Suppressor macrophage treated with lipopolysaccharide for 1 hour (primary cell): ENCODE results near the gene ZNF821.
A peak's percentile ranks its signal among the peaks of the same experiment; 100 is the strongest.
"Not testable (repeated sequence)": the region's sequence is repeated elsewhere in the genome, so short reads cannot be mapped to it uniquely, and the experiment has no call there.

ENCODE experiments used
- DNase-seq, 3 donors: peaks; one replicate each; pipeline ENCODE4 v3.0.0-alpha.2; 2020 to 2022

The ZNF821 gene

DNA sequence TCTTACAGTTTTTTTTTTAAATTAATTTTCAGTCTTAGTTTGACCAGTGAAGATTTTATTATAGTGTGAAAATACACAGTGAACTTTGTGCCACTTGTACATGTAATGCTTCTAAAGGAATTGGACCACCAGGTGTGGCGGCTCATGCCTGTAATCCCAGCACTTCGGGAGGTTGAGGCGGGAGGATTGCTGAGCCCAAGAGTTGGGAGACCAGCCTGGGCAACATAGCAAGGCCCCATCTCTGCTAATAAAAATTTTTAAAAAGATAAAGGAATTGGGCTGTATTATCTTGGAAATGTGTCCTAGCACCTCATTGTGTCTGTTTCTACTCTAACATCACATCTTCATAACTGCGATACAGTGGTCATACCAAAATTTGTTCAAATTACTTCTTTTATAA is 15.2 kb upstream of the ZNF821 start:
- no peak for DNase-seq

DNA sequence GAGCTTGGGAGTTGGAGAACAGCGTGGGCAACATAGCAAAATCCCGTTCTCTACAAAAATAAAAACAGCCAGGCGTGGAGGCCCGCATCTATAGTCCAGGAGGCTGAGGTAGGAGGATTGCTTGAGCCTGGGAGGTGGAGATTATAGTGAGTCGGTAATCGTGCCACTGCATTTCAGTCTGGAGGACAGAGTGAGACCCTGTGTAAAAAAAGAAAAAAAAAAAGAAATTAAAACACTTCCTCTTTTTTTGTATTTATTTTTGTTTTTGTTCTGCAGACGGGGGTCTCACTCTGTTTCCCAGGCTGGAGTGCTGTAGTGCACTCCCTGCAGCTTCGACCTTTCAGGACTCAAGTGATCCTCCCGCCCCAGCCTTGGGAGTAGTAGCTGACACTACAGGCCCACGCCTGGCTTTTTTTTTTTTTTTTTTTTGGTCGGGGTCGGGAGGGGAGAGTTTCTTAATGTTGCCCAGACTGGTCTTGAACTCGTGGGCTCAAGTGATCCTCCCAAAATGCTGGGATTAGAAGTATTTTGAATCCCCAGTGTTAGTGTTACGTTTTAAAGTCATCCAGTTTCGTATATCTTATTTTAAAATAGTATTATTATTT is 12.9 kb upstream of the ZNF821 start:
- no peak for DNase-seq

DNA sequence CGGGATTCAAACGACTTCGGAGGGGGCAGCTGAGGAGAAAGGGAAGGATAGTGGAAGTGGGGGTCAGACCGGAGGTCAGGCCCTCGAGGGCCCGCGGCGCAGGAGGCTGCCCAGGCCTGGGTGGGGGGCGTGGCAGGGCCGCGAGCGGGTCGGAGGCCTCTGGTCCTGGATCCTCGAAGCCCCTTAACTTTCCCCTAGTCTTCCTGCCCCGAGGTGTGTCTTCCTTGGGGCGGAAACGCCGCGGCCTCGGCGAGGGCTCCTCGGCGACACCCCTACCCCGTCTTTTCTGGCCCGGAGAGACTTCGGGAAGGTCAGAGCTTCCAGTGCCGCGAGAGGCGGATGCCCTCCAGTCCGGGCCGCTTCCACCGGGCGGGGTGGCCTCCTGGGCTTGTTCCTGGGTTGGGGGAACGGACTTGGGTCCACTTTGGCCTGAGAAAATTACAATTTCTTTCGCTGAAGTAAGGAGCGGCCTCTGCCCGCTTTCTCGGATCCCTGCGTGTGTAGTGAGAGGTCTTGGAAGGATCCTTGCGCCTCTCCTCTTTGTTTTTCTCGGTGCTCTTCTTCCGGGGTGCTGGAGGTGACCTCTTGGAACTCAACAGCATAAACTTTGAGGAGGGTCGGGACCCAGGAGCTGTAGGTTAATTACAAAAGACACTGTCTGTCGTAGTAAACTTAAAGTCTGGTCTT is 11.8 kb upstream of the ZNF821 start:
- DNase-seq: peak; percentile 29 to 71 (median 38)

DNA sequence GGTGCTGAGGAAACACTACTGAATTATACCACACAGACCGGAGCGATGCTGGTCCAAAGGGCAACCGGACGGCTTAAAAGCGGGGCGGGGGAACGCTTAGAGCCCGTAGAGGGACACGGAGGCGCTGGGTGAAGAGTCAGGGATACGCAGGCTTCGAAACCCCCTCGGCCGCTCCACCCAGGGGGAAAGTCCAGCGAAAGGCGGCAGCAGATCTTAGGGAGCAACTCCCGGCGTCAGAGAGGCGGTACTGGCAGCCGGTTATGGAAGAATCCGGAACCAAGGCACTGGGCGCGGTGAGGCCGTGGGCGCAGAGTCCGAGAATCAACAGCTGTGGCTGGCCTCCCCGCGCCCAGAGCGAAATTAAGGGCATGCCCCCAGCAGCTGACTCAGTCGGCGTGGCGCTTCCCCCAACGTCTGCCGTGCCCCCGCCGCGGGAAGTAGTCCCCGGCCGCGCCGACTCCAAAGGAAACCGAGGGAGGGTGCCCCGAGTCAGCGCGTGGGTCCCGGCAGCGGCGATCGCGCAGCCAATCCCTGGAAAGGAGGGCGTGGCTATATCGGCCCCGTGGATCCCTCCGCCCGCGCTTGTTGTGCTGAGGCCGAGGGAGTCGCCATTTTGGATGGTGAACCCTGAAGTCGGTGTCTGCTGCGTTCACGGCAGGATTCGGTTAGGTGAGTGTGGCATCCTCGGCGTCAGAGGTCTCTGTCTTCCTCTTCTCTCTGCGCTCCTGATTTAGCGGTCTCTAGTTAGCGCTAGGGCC is 11.1 kb upstream of the ZNF821 start, which contains the start of gene IST1:
Gene IST1 (plus strand): TSS at position 611 of the 758 bp plus-strand sequence. CDS start 20,110 bp downstream, outside the sequence.
- peak; percentile 100 for DNase-seq

DNA sequence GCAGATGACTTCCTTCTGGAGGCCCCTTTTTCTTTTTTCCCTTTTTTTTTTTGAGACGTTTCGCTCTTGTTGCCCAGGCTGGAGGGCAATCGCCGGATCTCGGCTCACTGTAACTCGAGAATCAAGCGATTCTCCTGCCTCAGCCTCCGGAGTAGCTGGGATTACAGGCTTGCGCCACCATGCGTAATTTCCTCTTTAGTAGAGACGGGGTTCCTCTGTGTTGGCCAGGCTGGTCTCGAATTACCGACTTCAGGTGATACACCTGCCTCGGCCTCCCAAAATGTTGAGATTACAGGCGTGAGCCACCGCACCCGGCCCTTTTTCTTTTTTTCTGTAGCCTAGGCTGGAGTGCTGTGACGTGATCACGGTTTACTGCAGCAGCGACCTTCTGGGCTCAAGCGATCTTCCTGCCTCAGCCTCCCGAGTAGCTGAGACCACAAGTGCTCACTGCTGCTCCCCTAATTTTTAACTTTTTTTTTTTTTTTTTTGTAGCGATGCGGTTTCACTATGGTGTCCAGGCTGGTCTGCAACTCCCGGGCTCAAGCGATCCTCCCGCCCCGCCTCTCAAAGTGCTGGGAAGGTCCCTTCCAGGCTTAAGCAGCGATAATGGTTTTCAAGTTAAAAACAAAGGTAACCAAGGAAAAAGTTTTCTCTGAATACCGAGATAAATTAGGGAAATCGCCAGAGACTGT is 10.4 kb upstream of the ZNF821 start:
- peak; percentile 76 to 78 (median 78) for DNase-seq

DNA sequence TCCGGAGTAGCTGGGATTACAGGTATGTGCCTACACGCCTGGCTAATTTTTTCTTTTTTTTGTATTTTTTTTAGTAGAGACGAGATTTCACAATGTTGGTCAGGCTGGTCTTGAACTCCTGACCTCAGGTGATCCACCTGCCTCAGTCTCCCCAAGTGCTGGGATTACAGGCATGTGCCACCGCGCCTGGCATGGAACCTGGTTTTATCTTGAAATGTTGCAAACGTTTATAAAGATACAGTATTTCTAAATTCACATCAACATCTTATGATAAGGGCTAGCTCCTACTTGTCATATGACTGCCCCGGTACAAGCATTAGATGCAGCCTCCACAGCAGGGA is 9.9 kb upstream of the ZNF821 start:
- no peak for DNase-seq

DNA sequence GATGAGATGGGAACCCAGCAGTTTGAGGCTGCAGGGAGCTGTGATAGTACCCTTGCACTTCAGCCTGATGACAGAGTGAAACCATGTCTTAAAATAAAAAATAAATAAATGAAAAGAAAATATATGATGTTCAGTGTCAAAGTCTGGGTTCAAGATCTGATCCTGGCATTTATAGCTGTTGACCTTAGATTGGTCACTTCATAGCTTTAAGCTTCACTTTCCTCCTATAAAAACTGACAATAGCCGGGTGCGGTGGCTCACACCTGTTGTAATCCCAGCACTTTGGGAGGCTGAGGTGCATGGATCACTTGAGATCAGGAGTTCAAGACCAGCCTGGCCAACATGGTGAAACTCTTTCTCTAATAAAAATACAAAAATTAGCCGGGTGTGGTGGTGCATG is 5.2 kb upstream of the ZNF821 start:
- DNase-seq: no peak

DNA sequence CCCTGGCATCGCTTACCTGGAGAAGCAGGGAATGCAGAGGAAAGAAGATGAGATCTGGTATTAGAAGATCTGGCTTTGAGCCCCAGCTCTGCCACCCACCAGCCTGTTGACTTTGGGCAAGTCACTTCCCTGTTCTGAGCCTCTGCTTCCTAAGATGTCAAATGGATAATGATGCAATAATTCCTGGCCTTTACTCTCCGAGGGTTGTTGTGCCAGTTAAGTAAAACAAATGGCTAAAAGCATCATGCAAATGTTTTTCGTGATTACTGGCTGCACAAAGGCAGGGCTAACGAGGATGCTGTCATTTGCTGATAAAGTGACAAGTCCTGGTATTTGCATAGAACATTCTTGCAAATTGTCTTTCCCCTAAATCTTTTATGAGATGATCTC is 1.3 kb upstream of the ZNF821 start:
- peak; percentile 72 to 87 (median 80) for DNase-seq

DNA sequence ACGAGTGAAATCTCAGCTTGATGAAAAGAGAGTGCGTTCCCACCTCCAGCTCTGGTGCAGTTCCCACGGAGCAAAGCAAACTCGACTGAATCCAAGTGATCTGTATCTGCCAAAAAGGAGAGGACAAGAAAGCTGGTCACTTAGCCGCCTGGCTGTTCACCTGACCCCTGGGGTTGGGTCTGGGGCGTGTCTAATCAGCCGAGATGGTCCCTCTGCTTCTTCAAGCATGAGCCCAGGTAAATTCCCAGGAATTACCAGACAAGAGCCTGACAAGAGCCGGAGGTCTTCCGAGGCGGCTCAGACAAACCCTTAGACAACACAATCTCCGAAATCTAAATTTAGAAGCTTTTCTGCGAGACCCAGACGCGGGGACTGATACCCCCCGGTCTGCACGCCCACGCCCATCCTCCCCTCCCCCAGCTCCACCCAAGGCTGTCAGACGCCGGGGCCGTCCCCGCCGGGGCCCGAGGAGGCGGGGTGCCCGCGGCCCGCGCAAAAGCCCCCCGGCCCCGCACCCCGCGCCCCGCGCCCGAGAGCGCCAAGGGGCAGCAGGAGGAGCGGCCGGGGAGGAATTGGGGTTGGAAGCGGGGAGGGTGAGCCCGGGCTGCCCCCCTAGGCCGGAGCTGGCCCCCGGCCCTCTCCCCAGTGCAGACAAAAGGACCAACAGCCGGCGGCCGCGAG is 674 bp downstream of the ZNF821 start:
- peak in 1 of 3 donors; percentile 52 for DNase-seq

DNA sequence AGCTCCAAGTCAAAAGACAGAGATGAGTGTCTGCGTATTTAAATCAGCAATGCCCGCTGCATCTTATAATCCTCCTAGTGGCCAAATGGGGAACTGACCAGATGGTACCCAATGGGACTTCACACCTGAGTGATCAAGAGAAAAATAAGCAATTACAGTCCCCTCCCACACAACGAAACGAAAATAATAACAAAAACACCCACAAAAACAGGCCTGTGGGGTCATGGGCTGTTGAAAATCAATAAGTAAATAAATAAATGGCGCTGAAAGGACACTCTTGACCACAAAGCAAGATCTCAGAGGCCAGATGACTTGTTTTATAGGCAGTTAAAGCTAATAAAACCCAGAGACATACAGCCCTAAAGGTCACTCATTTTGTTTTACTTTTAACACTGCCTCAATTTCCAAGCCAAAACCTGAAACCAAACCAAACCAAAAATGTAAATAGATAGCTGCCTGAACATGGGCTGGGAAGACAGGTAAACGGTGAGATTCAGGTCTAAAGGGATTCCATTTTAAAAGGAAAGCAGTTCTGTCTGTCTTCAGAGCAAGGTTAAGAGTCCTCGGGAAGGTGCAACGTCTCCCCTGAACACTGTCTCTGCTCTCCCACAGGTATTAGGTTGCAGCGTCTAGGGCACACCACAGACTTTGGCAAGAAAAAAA is 1.3 kb downstream of the ZNF821 start:
- peak; percentile 83 to 88 (median 87) for DNase-seq

DNA sequence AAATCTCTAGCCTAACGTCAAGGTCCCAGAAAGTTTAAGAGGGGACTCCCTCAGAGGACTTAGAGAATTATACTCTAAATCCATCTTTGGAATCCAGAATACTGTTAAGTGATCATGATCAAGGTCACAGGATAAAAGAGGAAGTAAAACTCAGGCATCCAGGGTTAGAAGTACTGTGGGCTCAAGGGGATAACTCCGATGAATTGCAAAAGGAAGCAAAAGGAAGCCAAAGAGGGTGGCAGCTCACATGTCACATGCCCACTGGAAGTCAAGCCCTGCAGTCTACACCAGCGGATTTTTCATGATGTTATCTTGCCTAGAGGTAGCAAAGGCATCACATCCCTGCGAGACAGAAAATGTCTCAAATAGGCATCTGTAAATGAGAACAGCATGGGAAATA is 3.8 kb downstream of the ZNF821 start:
- DNase-seq: peak; percentile 57 to 71 (median 67)

DNA sequence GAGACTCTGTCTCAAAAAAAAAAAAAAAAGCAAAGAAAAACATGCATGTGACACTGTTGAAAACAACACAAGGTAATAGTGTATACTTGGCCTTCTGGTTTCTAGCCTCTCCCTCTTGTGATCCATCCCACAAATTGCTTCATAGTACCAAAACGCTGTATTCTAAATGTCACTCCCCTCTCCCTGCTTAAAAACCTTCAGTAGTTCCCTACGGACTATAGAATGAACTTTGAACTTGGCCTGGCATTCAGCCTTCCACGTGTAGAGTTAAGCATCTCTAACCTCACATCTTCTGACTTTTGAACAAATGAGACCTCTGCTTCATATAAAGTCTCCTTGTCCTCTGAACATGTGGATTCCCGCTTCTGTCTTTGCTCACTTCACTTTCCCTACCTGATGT is 5.1 kb downstream of the ZNF821 start:
- no peak for DNase-seq

DNA sequence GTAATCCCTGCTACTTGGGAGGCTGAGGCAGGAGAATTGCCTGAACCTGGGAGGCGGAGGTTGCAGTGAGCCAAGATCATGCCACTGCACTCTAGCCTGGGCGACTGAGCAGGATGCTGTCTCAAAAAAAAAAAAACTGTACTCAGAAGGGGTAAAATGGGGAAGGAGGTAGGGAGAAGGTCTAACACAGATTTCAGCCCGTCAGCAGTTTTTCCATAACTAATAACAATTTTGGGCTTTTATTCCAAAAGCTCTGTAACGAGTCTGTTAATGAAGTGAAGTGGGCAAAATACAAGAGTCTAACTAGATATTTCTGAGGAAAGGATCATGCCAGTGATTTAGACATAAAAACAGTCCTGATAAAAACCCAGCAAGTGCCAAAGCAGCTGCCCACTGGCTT is 10.8 kb downstream of the ZNF821 start:
- DNase-seq: no peak

DNA sequence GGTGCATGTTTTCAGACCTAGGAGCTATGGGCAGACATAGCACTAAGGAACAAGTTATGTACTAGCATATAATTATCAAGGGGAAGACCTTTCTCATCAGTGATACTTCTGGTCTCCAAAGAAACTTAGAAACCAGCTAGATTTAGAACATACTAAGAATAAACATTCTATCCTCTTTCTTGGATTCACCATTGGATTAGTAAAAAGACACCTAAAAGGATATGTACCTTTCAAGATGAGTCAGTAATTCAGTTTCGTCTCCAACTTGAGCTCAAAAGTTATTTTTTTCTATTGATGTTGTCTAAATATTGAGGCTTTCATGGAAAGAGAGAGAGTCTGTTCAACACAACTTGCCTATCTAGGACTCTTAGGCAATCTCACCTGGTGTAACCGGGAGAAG is 13.2 kb downstream of the ZNF821 start:
- DNase-seq: no peak

DNA sequence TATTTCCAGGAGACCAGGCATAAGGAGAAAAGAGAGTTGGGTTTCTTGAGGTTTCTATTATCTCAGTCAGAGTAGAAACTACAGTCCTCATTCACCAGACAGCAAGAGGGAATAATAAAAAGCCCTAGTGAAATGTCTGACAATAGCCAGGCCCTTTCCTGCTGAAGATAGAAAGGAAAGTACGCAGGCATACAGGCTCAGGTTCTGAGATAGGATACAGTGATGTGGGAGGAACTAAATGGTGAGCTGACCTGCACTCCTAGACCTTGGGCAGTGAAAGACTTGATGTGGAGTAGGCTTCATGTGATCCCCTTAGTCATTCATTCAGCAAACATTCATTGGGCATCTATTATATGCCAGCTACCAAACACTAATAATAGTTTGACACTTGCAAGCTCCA is 14.9 kb downstream of the ZNF821 start:
- no peak for DNase-seq

DNA sequence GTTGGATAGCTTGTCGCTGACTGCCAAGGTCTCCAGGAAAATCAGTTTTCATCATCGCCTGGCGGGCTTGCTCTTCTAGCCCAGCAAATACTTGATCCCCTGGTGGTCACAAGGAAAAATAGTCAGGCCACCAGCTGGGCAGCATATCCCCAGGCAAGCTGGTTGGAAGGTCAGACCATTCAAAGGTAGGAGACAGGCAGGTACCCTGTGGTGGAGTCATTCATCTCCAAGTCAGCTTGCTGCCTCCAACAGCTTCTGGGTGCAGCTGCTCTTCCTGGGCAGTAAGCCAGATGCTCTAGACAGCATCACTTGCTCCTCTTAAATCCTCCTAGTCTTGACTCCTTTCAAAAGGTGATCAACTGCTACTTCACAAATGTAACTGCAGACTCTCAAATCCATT is 16.0 kb downstream of the ZNF821 start:
- no peak for DNase-seq

DNA sequence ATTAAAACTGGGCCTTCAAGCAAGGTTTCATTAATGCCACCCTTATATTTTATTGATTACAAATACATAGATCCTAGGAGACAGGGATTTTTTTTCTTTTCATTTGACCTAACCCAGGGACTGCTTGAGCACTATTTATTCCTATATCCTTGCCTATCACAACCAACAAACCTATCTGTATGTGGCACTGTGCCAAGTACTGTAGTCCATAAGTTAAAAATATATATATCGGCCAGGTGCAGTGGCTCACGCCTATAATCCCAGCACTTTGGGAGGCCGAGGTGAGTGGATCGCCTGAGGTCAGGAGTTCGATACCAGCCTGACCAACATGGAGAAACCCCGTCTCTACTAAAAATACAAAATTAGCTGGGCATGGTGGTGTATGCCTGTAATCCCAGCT is 16.8 kb downstream of the ZNF821 start:
- not testable (repeated sequence) for DNase-seq

DNA sequence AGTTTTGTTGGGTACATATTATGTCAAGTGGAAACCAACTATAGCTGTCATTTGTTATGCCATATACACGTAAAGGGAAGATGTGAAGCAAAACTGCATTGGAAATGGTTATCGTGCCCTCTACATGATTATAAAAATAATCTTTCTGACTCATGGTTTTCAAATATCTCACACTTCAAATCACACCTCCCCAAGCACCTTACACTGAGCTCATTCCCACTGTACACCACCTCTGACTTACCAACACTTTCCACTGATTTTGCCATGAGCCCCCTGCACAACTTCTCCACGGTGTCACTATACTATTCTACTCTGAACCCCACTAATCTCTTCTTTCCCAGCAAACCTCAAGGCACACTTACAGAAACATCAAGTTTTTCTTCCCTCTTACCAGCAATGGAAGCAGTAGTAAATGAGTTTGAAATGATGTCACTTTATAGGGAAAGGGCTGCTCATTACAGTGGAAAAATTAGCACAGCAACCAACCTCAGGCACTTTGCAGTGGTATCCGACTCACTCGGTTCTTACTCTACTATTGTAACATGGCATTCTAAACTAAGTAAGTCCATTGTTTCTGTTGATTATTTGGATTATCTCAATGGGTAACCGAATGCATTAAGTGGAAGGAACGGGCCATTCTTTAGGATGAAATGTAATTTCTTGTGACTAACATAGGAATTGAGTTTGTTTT is 18.7 kb downstream of the ZNF821 start:
- DNase-seq: no peak

DNA sequence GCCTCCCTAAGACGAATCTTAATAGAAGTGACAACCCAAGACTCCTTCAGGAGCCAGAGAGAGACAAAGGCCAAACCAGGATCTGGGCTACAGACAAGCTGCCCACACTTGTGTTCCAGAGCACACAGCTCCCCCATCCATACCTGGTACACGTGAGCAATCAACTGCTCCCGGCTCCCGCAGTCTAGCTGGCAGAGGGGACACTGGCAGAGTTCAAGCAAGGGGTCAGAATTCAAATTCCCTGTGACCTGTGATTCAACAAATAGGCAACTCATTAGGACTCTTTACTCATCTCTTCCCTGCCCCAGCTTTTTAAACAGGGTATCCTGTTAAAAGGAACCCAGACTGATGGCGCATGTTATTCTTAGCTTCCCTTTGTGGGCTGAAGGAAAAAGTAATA is 20.0 kb downstream of the ZNF821 start:
- DNase-seq: no peak

DNA sequence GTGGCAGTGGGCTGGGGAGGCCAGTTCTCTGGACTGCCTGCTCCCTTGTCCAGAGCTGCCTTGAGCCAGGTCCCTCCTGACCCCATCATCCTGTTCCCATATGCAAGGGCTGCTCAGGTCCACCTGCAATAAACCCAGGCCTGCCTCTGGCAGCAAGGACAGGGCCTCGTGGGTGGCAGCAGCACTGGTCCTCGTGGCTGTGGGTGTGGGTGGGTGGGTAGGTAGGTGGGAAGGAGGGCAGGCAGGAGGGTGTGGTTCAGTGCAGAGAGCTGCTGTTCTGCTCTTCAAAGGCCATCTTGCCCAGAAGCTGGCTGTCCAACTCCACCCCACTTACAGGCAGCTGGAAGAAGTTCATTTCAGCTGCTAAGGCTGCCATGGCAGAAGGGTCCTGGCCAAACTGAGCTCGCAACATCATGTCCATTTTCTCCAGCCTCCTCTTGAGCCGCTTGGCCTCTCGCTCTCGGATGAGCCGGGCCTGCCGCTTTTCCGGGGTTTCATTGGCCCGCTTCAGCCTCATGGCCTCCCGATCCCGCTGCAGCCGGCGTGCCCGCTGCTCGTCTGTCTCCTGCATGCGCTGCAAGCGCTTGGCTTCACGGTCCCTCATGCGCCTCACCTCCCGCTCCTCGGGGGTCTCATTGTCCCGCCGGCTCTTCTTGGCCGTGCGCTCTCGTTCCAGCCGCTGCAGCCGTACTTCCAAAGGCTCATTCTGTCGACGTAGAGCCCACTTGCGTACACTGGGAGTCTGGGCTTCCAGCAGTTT is 24.0 kb downstream of the ZNF821 start:
- DNase-seq: no peak
